Right cardiac atrium (tissue), 5 donors: ENCODE data around the gene FXYD3. TPM values are rescaled to one million over a fixed set of nuclear protein-coding genes. Genes with fewer than 3 reads are reported as not detected.
"Not testable (repeated sequence)": the region's sequence is repeated elsewhere in the genome, so short reads cannot be mapped to it uniquely, and the experiment has no call there.

ENCODE experiments used
- ATAC-seq, 2 donors: fragments of 200-7000 bp; cut with Tn5 transposase; one replicate each; pipeline versions ENCODE4 v1.8.0 to v1.9.1; 2020; ENCODE audit warnings: moderate library complexity in 2 of 2, mild to moderate bottlenecking in 1 of 2
- DNase-seq, 3 donors: peaks; one replicate each; pipeline ENCODE4 v3.0.0-alpha.2; 2020
- H3K27ac ChIP-seq: one replicate; pipeline ENCODE4 v1.5.1; 2013; ENCODE audit warnings: mild to moderate bottlenecking, low read length, control low read depth, moderate library complexity
- H3K27me3 ChIP-seq: one replicate; pipeline ENCODE4 v1.6.1; 2013; ENCODE audit not compliant: control insufficient read depth, insufficient read depth
- H3K4me1 ChIP-seq: one replicate; pipeline ENCODE4 v1.6.1; 2013; ENCODE audit warnings: low read length; ENCODE audit not compliant: control insufficient read depth, insufficient read depth
- H3K4me3 ChIP-seq: one replicate; pipeline ENCODE4 v1.5.1; 2013; ENCODE audit warnings: low read length, control low read depth
- H3K9me3 ChIP-seq: one replicate; pipeline ENCODE4 v1.6.1; 2013; ENCODE audit warnings: low read length; ENCODE audit not compliant: control insufficient read depth
- WGBS: extraction: QIAGEN DNeasy Blood & Tissue Kit; methylation state at CpG from one replicate; pipeline ENCODE4 v1.1.7; 2013; 5-methylcytosine and 5-hydroxymethylcytosine counted together
- intact Hi-C, 4 donors: fragments of 100-400 bp; cut with DNase I; formaldehyde crosslinking; loops; one replicate each; pipeline versions ENCODE4 v1.11.0 to v1.14.0; 2022 to 2023
- polyA plus RNA-seq: library from polyadenylated mRNA; stranded (reverse); fragments of 200-250 nt; gene quantifications from one replicate; pipeline ENCODE4 v1.2.3, GENCODE V29; 2013
- total RNA-seq, 4 donors: library from RNA; stranded (reverse); fragmentation: NEBNext Ultra II Directional; extraction: Animal tissue kit (Norgen Biotek cat#: 25700); gene quantifications; one replicate each; pipeline ENCODE4 v1.2.1, GENCODE V29; 2021
- donor health status: healthy with polysubstance abuse.
- donor health status: DM: no; HTN: yes; CAD: no.
- donor health status: DM: no; HTN: no; CAD: no.
- donor health status: DM: no; HTN: yes; CAD: no; lungs with severe emphysema.
- donor health status: DM: yes; HTN: yes; CAD: no.

The FXYD3 gene
- total and polyA plus RNA-seq, 5 donors: 2.2 to 5.7 (median 4.8) TPM

GRCh38 chr19:35127871-35128270, 12.2 kb downstream of the FXYD3 start:
- Histone ChIP-seq H3K27ac (no peak overlapping the region), H3K4me1 (peaks cover 4% of the 10 kb centered on the region), H3K4me3 (no peak overlapping the region), H3K9me3 (no peaks in the 10 kb centered on the region), H3K27me3 (no peaks in the 10 kb centered on the region)
- DNase-seq (no peak), ATAC-seq (no peak)
- WGBS: 80% methylated on average over 7 of the region's 7 CpGs
- intact Hi-C loops: no loop called here

GRCh38 chr19:35128398-35129057, 12.9 kb downstream of the FXYD3 start:
- Histone ChIP-seq H3K9me3 (no peaks in the 10 kb centered on the region), H3K27ac (no peak overlapping the region), H3K4me3 (no peak overlapping the region), H3K4me1 (peaks cover 2% of the 10 kb centered on the region), H3K27me3 (no peaks in the 10 kb centered on the region)
- WGBS: 86% methylated on average over 9 of the region's 9 CpGs
- intact Hi-C loops: no loop called here
- DNase-seq (no peak), ATAC-seq (no peak)

- not testable (repeated sequence) for DNase-seq, H3K27me3 ChIP-seq, H3K4me3 ChIP-seq, H3K9me3 ChIP-seq, ATAC-seq, H3K4me1 ChIP-seq, H3K27ac ChIP-seq
- intact Hi-C loops: loop anchor here in 2 of 4 donors (10.0 kb wide), 1 partner anchor 65 kb away; no protein-coding TSS in a partner anchor
- 52% methylated on average over 14 of the region's 14 CpGs for WGBS
Measured at GRCh38 chr19:35129724-35130274, 14.2 kb downstream of the FXYD3 start.

- no peaks in the 10 kb centered on the region for H3K27me3 ChIP-seq
- intact Hi-C loops: loop anchor here in 2 of 4 donors (10.0 kb wide), 1 partner anchor 66 kb away; no protein-coding TSS in a partner anchor
- no peak for ATAC-seq
- H3K9me3 ChIP-seq: no peaks in the 10 kb centered on the region
- no peak overlapping the region for H3K4me3 ChIP-seq
- WGBS: 78% methylated on average over 31 of the region's 31 CpGs
- peak in 1 of 3 donors; percentile 32 for DNase-seq
- no peak overlapping the region for H3K27ac ChIP-seq
- no peaks in the 10 kb centered on the region for H3K4me1 ChIP-seq
Measured at GRCh38 chr19:35130761-35131720, 15.4 kb downstream of the FXYD3 start.

- Histone ChIP-seq H3K27ac (no peak overlapping the region), H3K4me1 (no peaks in the 10 kb centered on the region), H3K9me3 (no peaks in the 10 kb centered on the region), H3K4me3 (no peak overlapping the region), H3K27me3 (no peaks in the 10 kb centered on the region)
- peak in 1 of 3 donors; percentile 4 for DNase-seq
- intact Hi-C loops: loop anchor here in 2 of 4 donors (10.0 kb wide), 1 partner anchor 67 kb away; no protein-coding TSS in a partner anchor
- no peak for ATAC-seq
Measured at GRCh38 chr19:35132254-35132653, 16.6 kb downstream of the FXYD3 start.

GRCh38 chr19:35133826-35134225, 18.2 kb downstream of the FXYD3 start:
- H3K27me3 ChIP-seq: no peaks in the 10 kb centered on the region
- intact Hi-C loops: loop anchor here in 2 of 4 donors (10.0 kb wide), 1 partner anchor 69 kb away; no protein-coding TSS in a partner anchor
- H3K27ac ChIP-seq: no peak overlapping the region
- no peaks in the 10 kb centered on the region for H3K9me3 ChIP-seq
- no peak overlapping the region for H3K4me3 ChIP-seq
- DNase-seq: peak in 1 of 3 donors; percentile 38
- ATAC-seq: no peak
- WGBS: 74% methylated on average over 11 of the region's 11 CpGs
- H3K4me1 ChIP-seq: no peaks in the 10 kb centered on the region

- intact Hi-C loops: loop anchor here in 2 of 4 donors (1.0 to 10.0 kb wide), 2 partner anchors 20 to 70 kb away; no protein-coding TSS in a partner anchor
- WGBS: 41% methylated on average over 15 of the region's 15 CpGs
Measured at GRCh38 chr19:35134601-35135242, 19.1 kb downstream of the FXYD3 start, which contains the start of gene LGI4. Gene LGI4, minus strand, starts transcription at chr19:35135059. Its CDS starts 379 bp downstream, at chr19:35134680.

GRCh38 chr19:35135389-35135909, 19.8 kb downstream of the FXYD3 start:
- intact Hi-C loops: loop anchor here in 2 of 4 donors (1.0 to 10.0 kb wide), 2 partner anchors 21 to 71 kb away; no protein-coding TSS in a partner anchor
- 0% methylated on average over 7 of the region's 7 CpGs for WGBS
- ATAC-seq (peak; percentile 71 to 73), DNase-seq (peak; percentile 84 to 95 (median 95))
- peak overlapping the region; percentile 59 for H3K27ac ChIP-seq
- no peaks in the 10 kb centered on the region for H3K27me3 ChIP-seq
- peak overlapping the region; percentile 49 for H3K4me3 ChIP-seq
- no peaks in the 10 kb centered on the region for H3K4me1 ChIP-seq
- no peaks in the 10 kb centered on the region for H3K9me3 ChIP-seq

More at GRCh38 chr19:35134601-35135242, 19.1 kb downstream of the FXYD3 start, which contains the start of gene LGI4:
- Histone ChIP-seq H3K4me1 (no peaks in the 10 kb centered on the region), H3K4me3 (peak within 1 kb of the TSS; percentile 49), H3K27me3 (no peaks in the 10 kb centered on the region), H3K27ac (peak within 1 kb of the TSS; percentile 59), H3K9me3 (no peaks in the 10 kb centered on the region)
- DNase-seq (peak in 2 of 3 donors; percentile 70 to 76), ATAC-seq (no peak)

- H3K4me1 ChIP-seq: no peaks in the 10 kb centered on the region
- DNase-seq: peak in 2 of 3 donors; percentile 48 to 51
- no peaks in the 10 kb centered on the region for H3K27me3 ChIP-seq
- WGBS: 68% methylated on average over 11 of the region's 11 CpGs
- H3K9me3 ChIP-seq: no peaks in the 10 kb centered on the region
- ATAC-seq: no peak
- H3K4me3 ChIP-seq: no peak overlapping the region
- H3K27ac ChIP-seq: no peak overlapping the region
- intact Hi-C loops: loop anchor here in 2 of 4 donors (10.0 kb wide), 1 partner anchor 71 kb away; no protein-coding TSS in a partner anchor
Measured at GRCh38 chr19:35136231-35136630, 20.6 kb downstream of the FXYD3 start.
